Effector CD8-positive, alpha-beta T cell (primary cell): ENCODE measurements around the gene ISLR.

Experiments
- DNase-seq: peaks from one replicate; lab custom pipeline; 2025; lab: John Stamatoyannopoulos, UW

The ISLR gene

GRCh38 chr15:74212494-74212893, 39.0 kb downstream of the ISLR start:
- DNase-seq = no peak

DNA sequence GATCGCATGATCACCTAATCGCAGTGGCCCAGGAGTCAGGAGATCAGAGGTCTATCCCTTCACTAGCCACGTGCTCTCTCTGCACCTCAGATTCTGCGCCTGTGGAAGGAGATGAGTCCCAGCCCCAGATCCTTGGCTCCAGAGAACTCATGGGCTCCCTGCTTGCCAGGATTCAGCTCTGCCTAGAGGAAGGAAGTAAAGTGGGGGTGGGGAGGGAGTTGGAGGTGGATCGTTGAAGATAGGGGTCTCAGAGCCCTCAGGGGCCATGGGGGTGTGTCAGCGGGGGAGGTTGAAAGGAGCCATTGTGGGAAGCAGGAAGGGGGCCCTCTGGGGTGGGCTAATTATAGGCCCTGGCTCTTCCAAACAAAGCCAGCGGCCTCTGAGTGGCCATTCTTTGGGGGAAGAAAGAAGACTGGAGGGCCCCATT, 40.4 kb downstream of the ISLR start:
- no peak for DNase-seq

DNA sequence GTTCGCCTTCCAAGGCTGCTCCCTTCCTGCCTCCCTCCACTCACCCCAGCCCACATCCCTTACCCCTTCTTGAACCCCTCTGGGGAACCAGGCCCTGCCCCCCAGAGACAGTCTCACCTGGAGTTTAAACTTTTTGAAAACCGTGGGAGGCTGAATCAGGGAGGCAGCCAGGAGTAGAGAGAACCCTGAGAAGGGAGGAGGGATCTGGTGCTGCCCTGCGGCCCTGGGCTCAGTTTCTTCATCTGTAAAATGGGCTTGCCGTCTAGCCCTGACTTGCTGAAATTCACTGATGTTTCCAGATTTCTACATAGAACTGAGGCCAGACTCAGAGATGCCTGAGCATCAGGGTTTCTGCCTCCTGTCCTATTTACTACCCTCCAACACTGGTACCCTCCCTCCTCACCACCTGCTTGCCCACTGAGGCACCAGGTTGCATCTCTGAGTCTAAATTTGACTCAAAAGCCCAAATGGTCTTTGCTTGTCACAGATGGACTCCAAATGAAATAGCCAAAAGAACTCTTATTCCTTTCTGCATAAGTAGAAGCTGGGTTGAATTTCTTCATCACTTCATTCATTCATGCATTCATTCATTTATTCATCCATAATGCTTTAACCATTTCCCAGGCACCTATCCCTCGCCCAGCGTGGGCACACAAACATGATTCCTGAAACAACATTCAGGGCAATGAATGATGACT, 41.0 kb downstream of the ISLR start:
- DNase-seq = no peak

DNA sequence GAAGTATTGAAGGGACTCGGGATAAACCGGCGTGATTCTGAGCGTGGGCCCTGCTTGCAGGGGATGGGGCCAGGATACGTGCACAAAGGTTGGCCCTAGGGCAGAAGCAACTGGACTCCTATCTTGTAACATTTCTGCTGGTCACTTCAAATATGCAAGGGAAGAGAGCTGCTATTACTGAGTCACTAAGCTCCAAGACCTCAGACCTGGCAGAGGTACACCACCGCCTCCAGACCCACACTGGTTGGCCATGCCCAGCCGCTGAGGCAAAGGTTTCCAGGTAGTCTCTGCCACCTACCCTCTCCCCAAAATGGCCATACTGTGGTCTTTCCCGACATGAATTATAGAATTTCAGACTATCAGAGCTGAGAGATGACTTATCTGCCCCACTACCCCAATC, 42.4 kb downstream of the ISLR start:
- DNase-seq = no peak

- no peak for DNase-seq
These were observed 43.4 kb downstream of the ISLR start for GRCh38 chr15:74216949-74217348.

- DNase-seq = no peak
These were observed 44.7 kb downstream of the ISLR start for GRCh38 chr15:74217907-74218885.

- DNase-seq = no peak
These were observed 47.2 kb downstream of the ISLR start for GRCh38 chr15:74220475-74221248.

GRCh38 chr15:74221399-74222239, 48.1 kb downstream of the ISLR start:
- DNase-seq = no peak

- DNase-seq = no peak
These were observed 49.0 kb downstream of the ISLR start for GRCh38 chr15:74222240-74223119.

GRCh38 chr15:74225928-74226327, 52.4 kb downstream of the ISLR start:
- DNase-seq = no peak
